ENCODE results near the gene B4GALT3.

Gene B4GALT3

GRCh38 chr1:161187311-161187710 is 10.0 kb upstream of the B4GALT3 start:
- no peak for ATAC-seq
- DNase-seq = no peak

- no peak for ATAC-seq
Observed at GRCh38 chr1:161185732-161186311, 8.5 kb upstream of the B4GALT3 start.

GRCh38 chr1:161185282-161185682 is 8.0 kb upstream of the B4GALT3 start:
- ATAC-seq (peak; percentile 61), DNase-seq (peak; percentile 71)

More at GRCh38 chr1:161185732-161186311, 8.5 kb upstream of the B4GALT3 start:
- DNase-seq = no peak

- DNase-seq (peak; percentile 58), ATAC-seq (peak; percentile 69)
Observed at GRCh38 chr1:161182214-161182613, 4.9 kb upstream of the B4GALT3 start.

GRCh38 chr1:161180639-161181038 is 3.3 kb upstream of the B4GALT3 start:
- DNase-seq (no peak), ATAC-seq (no peak)

- ATAC-seq (no peak), DNase-seq (no peak)
Observed at GRCh38 chr1:161179698-161180097, 2.4 kb upstream of the B4GALT3 start.

GRCh38 chr1:161177936-161178244 is 583 bp upstream of the B4GALT3 start:
- no peak for DNase-seq
- no peak for ATAC-seq

- DNase-seq (no peak), ATAC-seq (no peak)
Observed at GRCh38 chr1:161176468-161177111, 717 bp downstream of the B4GALT3 start.

- no peak for DNase-seq
Observed at GRCh38 chr1:161175771-161176453, 1.4 kb downstream of the B4GALT3 start.

GRCh38 chr1:161174911-161175310 is 2.4 kb downstream of the B4GALT3 start:
- DNase-seq = no peak
- no peak for ATAC-seq

More at GRCh38 chr1:161175771-161176453, 1.4 kb downstream of the B4GALT3 start:
- ATAC-seq = no peak

- ATAC-seq (no peak), DNase-seq (no peak)
Observed at GRCh38 chr1:161173711-161174110, 3.6 kb downstream of the B4GALT3 start.

GRCh38 chr1:161172776-161173376 is 4.4 kb downstream of the B4GALT3 start:
- no peak for DNase-seq

GRCh38 chr1:161172349-161172748 is 5.0 kb downstream of the B4GALT3 start:
- no peak for ATAC-seq
- DNase-seq = no peak

More at GRCh38 chr1:161172776-161173376, 4.4 kb downstream of the B4GALT3 start:
- no peak for ATAC-seq

GRCh38 chr1:161171696-161172095 is 5.6 kb downstream of the B4GALT3 start:
- DNase-seq (no peak), ATAC-seq (no peak)

GRCh38 chr1:161171191-161171590 is 6.1 kb downstream of the B4GALT3 start:
- ATAC-seq (no peak), DNase-seq (no peak)

GRCh38 chr1:161168906-161169305 is 8.4 kb downstream of the B4GALT3 start:
- no peak for DNase-seq
- no peak for ATAC-seq

GRCh38 chr1:161166669-161167548 is 10.4 kb downstream of the B4GALT3 start:
- no peak for ATAC-seq
- DNase-seq = no peak

- DNase-seq = peak; percentile 90
- ATAC-seq = peak; percentile 98
Observed at GRCh38 chr1:161165742-161166668, 11.3 kb downstream of the B4GALT3 start, which contains the start of gene PPOX. Gene PPOX, plus strand, starts transcription at chr1:161166426. Its CDS starts 422 bp downstream, at chr1:161166848.

GRCh38 chr1:161164901-161165610 is 12.3 kb downstream of the B4GALT3 start:
- DNase-seq = no peak
- no peak for ATAC-seq

- no peak for DNase-seq
- ATAC-seq = no peak
Observed at GRCh38 chr1:161163793-161164192, 13.5 kb downstream of the B4GALT3 start.
